ENCODE measurements around the gene NAA20.

The NAA20 gene

GRCh38 chr20:20019123-20019522, 2.0 kb downstream of the NAA20 start:
- DNase-seq (ENCODE audit: low spot score): no peak

- no peak for DNase-seq (ENCODE audit: low spot score)
Observed at GRCh38 chr20:20020908-20021307, 3.7 kb downstream of the NAA20 start.

- no peak for DNase-seq (ENCODE audit: low spot score)
Observed at GRCh38 chr20:20021835-20022234, 4.7 kb downstream of the NAA20 start.

- DNase-seq (ENCODE audit: low spot score): no peak
Observed at GRCh38 chr20:20022498-20022897, 5.3 kb downstream of the NAA20 start.

DNA sequence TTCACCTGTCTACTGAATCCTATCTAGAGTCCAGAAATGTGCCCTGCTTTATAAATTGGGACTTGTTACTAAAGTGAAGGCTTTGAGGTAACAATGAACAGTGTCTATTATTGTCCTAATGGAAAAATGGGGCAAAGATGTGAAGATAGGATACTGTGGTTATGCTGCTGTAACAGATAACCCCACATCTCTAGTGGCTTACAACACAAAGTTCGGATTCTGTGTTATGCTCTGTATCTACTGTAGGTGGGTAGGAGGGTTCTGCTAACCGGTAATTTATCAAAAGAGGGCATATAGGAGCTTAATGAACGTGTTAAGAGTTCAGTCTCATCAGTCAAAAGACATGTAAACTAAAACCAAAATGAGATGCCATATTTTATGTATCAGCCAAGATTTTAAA, 6.2 kb downstream of the NAA20 start:
- no peak for DNase-seq (ENCODE audit: low spot score)

DNA sequence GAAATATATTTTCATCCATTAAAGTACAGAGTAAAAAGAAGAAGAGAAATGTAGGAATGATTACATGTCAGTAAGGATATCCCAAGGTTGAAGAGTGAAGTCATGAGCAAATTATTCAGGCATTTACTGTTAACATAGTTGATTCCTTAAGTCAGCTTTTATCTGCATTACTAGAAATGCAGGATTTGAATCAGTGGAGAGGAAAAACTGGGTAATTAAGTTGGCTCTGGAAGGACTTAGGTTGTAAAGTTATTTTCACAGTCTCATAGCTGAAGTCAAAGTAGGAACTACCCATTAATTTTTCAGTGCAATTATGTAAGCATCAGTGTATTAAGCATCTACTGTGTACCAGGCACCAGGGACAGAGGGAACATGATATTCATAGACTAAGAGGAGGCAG, 7.8 kb downstream of the NAA20 start:
- DNase-seq (ENCODE audit: low spot score): no peak

- no peak for DNase-seq (ENCODE audit: low spot score)
Observed at GRCh38 chr20:20027284-20027683, 10.1 kb downstream of the NAA20 start.

GRCh38 chr20:20031790-20032189, 14.6 kb downstream of the NAA20 start:
- no peak for DNase-seq (ENCODE audit: low spot score)

DNA sequence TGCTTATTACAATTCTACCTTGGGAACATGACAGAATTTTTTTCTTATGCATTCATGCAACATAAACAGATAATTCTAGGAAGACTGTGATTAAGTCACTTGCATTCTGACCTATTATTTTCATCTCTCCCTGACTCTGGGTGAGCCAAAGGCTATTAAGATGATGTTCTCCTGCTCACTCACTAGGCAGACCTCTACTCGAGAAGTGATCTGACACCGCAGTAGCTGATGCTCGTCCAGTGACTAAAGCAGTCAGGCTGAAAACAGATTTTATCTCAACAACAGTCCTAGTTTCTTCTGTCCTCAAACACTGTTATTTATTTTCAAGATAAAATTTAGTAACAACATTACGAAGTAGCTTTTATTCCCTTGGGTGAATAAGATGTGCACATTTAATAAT, 17.3 kb downstream of the NAA20 start:
- no peak for DNase-seq (ENCODE audit: low spot score)

- DNase-seq (ENCODE audit: low spot score): no peak
Observed at GRCh38 chr20:20036756-20037155, 19.6 kb downstream of the NAA20 start.

DNA sequence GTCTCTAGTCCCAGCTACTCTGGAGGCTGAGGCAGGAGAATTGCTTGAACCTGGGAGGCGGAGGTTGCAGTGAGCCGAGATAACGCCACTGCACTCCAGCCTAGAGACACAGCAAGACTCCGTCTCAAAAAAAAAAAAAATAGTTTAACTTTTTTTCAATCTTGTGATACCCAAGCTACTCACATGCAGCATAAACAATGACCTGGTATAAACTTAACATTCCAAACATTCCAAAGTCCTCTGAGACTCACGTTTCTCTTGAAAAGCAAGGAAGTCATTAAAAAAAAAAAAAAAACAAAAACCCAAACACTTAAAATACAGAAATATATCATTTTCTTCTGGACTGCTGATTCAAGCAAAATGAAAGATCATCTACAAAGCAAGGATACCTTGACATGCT, 20.8 kb downstream of the NAA20 start:
- DNase-seq (ENCODE audit: low spot score): no peak

DNA sequence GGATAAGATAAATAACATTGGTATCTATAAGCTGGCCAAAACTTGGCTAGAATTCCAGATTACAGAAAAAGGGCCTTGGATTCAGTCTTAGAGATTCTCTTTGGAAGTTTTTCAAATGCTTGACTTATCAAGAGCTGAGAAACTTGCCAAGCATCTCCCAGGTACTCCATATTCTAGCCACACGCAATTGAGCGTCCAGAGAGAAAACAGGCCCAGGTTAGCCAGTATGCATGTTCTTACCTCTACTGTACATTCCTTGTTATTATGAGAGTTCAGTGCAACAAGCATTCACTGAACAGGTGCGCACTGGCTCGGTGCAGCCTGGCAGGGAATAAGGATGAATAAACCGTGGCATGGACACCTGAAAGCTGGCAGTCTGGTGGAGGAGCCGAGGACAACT, 21.4 kb downstream of the NAA20 start:
- DNase-seq (ENCODE audit: low spot score): no peak

- DNase-seq (ENCODE audit: low spot score): no peak
Observed at GRCh38 chr20:20039752-20040387, 22.7 kb downstream of the NAA20 start.

- DNase-seq (ENCODE audit: low spot score): no peak
Observed at GRCh38 chr20:20051767-20052073, 34.6 kb downstream of the NAA20 start.

- DNase-seq (ENCODE audit: low spot score): peak; percentile 99
Observed at GRCh38 chr20:20052074-20052970, 35.2 kb downstream of the NAA20 start, which contains the start of the genes CFAP61 and CRNKL1. Gene CFAP61 (plus strand): TSS chr20:20052532. CDS start chr20:20056654, 4,122 bp downstream. Gene CRNKL1 (minus strand): TSS chr20:20052466. CDS start chr20:20052342, 124 bp downstream.

- peak; percentile 26 for DNase-seq (ENCODE audit: low spot score)
Observed at GRCh38 chr20:20060234-20060998, 43.3 kb downstream of the NAA20 start.

- no peak for DNase-seq (ENCODE audit: low spot score)
Observed at GRCh38 chr20:20063941-20064702, 47.0 kb downstream of the NAA20 start.

- no peak for DNase-seq (ENCODE audit: low spot score)
Observed at GRCh38 chr20:20065361-20065760, 48.2 kb downstream of the NAA20 start.

GRCh38 chr20:20070871-20071726, 53.9 kb downstream of the NAA20 start:
- no peak for DNase-seq (ENCODE audit: low spot score)

GRCh38 chr20:20073801-20074371, 56.7 kb downstream of the NAA20 start:
- no peak for DNase-seq (ENCODE audit: low spot score)

- no peak for DNase-seq (ENCODE audit: low spot score)
Observed at GRCh38 chr20:20075032-20075431, 57.9 kb downstream of the NAA20 start.

All from RKO (cell line).